Ovary (tissue), 9 donors: ENCODE results near the gene NDNF. TPM values are rescaled to one million over a fixed set of nuclear protein-coding genes. Genes with fewer than 3 reads are reported as not detected.

Source experiments
- DNase-seq, 5 donors: peaks; one replicate each; pipeline ENCODE4 v3.0.0-alpha.2; 2019 to 2020
- H3K27ac ChIP-seq, 2 donors: fragments of 200-600 bp; one replicate each; pipeline versions ENCODE4 v1.5.1 to v1.8.0; 2019 to 2022
- H3K27me3 ChIP-seq: fragments of 200-600 bp; one replicate; pipeline ENCODE4 v1.8.0; 2022
- H3K36me3 ChIP-seq: fragments of 200-600 bp; sonication (generic); one replicate; pipeline ENCODE4 v1.5.1; 2019
- H3K4me1 ChIP-seq: one replicate; pipeline ENCODE4 v1.8.1; 2013; ENCODE audit warnings: mild to moderate bottlenecking, moderate library complexity; ENCODE audit not compliant: insufficient read depth
- H3K4me3 ChIP-seq: fragments of 200-600 bp; sonication (generic); one replicate; pipeline ENCODE4 v1.5.1; 2017
- H3K9me3 ChIP-seq, 2 donors: fragments of 200-600 bp in 1 of 2; sonication (generic) in 1 of 2; one replicate each; pipeline versions ENCODE4 v1.5.1 to v1.8.1; 2013 to 2019; ENCODE audit warnings: mild to moderate bottlenecking in 1 of 2, moderate library complexity in 1 of 2
- CTCF ChIP-seq, 3 donors: fragments of 450-650 bp in 2 of 3; fragments of 200-600 bp in 1 of 3; IDR thresholded peaks; one replicate each; pipeline versions ENCODE4 v1.5.1 to v1.8.0; 2016 to 2022; ENCODE audit warnings: antibody characterized with exemption in 3 of 3, mild to moderate bottlenecking in 1 of 3
- EP300 ChIP-seq: sonication (generic); formaldehyde crosslinking; IDR thresholded peaks from one replicate; pipeline ENCODE4 v1.6.1; 2017; ENCODE audit warnings: antibody characterized with exemption
- POLR2A ChIP-seq: fragments of 450-650 bp; IDR thresholded peaks from one replicate; pipeline ENCODE4 v1.6.1; 2017; ENCODE audit warnings: antibody characterized with exemption, mild to moderate bottlenecking, moderate library complexity
- WGBS, 3 donors: extraction: QIAGEN DNeasy Blood & Tissue Kit in 1 of 3; methylation state at CpG; one replicate each; pipeline versions ENCODE4 v1.1.5 to v1.1.7; 2013 to 2017; 5-methylcytosine and 5-hydroxymethylcytosine counted together
- intact Hi-C, 4 donors: fragments of 100-400 bp; cut with DNase I; formaldehyde crosslinking; loops; one replicate each; pipeline versions ENCODE4 v1.11.0 to v1.15.1; 2022 to 2023
- polyA plus RNA-seq, 2 donors: library from polyadenylated mRNA; stranded (reverse); fragments of 200-250 nt in 1 of 2; fragments of 350-450 nt in 1 of 2; fragmentation: Illumina TruSeq in 1 of 2; extraction: RNeasy Lipid Tissue Mini Kit (QIAGEN cat#74804) in 1 of 2; gene quantifications; one replicate each; pipeline ENCODE4 v1.2.3, GENCODE V29; 2013 to 2014
- total RNA-seq, 7 donors: library from RNA; depleted of rRNA in 2 of 7; stranded (reverse); fragments of >200 nt in 2 of 7; fragmentation: NEBNext Ultra II Directional in 3 of 7; extraction: Animal tissue kit (Norgen Biotek cat#: 25700) in 3 of 7; gene quantifications; one replicate each; pipeline versions ENCODE4 v1.1.0 to v1.2.4, GENCODE V29; 2016 to 2023
- donor health status: DM: no; HTN: no; CAD: no; lungs with moderate emphysema.
- donor health status: DM: no; HTN: no; CAD: no.
- donor health status: Bipolar disorder and iron deficiency.
- donor health status: DM: yes; HTN: yes; CAD: no.
- donor health status: DM: no; HTN: no; CAD: no.
- donor health status: DM: yes; HTN: yes; CAD: no.

The NDNF gene
- total and polyA plus RNA-seq, 9 donors: 20.6 to 68.0 (median 44.6) TPM

GRCh38 chr4:121016611-121017010 is 55.7 kb downstream of the NDNF start:
- Histone ChIP-seq H3K4me3 (no peak overlapping the region), H3K9me3 (no peaks in the 10 kb centered on the region), H3K36me3 (no peaks in the 10 kb centered on the region), H3K27me3 (no peaks in the 10 kb centered on the region), H3K4me1 (no peaks in the 10 kb centered on the region), H3K27ac (no peak overlapping the region)
- no peak for DNase-seq
- WGBS, 3 donors: 82 to 87% (median 83%) methylated on average over 6 of the region's 6 CpGs
- intact Hi-C loops: no loop called here
- TF ChIP-seq CTCF (IDR thresholded peaks at IDR 0.05) (no peak), EP300 (no peak), POLR2A (no peak)

- H3K9me3 ChIP-seq: no peaks in the 10 kb centered on the region
- no peak overlapping the region for H3K4me3 ChIP-seq
- no peaks in the 10 kb centered on the region for H3K36me3 ChIP-seq
- TF ChIP-seq EP300 (no peak), POLR2A (no peak), CTCF (IDR thresholded peaks at IDR 0.05) (no peak)
- intact Hi-C loops: no loop called here
- H3K27me3 ChIP-seq: no peaks in the 10 kb centered on the region
- H3K4me1 ChIP-seq: no peaks in the 10 kb centered on the region
- no peak for DNase-seq
- no peak overlapping the region for H3K27ac ChIP-seq
- WGBS, 3 donors: 61 to 71% (median 70%) methylated on average over 1 of the region's 1 CpG
Measured at GRCh38 chr4:121015421-121015820, 56.9 kb downstream of the NDNF start.

- WGBS, 3 donors: 77 to 84% (median 79%) methylated on average over 1 of the region's 1 CpG
- no peak for DNase-seq
- no peaks in the 10 kb centered on the region for H3K9me3 ChIP-seq
- no peaks in the 10 kb centered on the region for H3K4me1 ChIP-seq
- no peak overlapping the region for H3K27ac ChIP-seq
- no peaks in the 10 kb centered on the region for H3K36me3 ChIP-seq
- no peak overlapping the region for H3K4me3 ChIP-seq
- TF ChIP-seq POLR2A (no peak), CTCF (IDR thresholded peaks at IDR 0.05) (no peak), EP300 (no peak)
- no peaks in the 10 kb centered on the region for H3K27me3 ChIP-seq
- intact Hi-C loops: no loop called here
Measured at GRCh38 chr4:121014544-121014943, 57.8 kb downstream of the NDNF start.

- no peaks in the 10 kb centered on the region for H3K36me3 ChIP-seq
- H3K4me1 ChIP-seq: no peaks in the 10 kb centered on the region
- TF ChIP-seq CTCF (IDR thresholded peaks at IDR 0.05): no peak
- no peak for TF ChIP-seq EP300
- TF ChIP-seq POLR2A: no peak
- no peaks in the 10 kb centered on the region for H3K27me3 ChIP-seq
- H3K4me3 ChIP-seq: no peak overlapping the region
- WGBS, 3 donors: 90 to 96% (median 91%) methylated on average over 1 of the region's 1 CpG
- no peak overlapping the region for H3K27ac ChIP-seq
- intact Hi-C loops: no loop called here
- H3K9me3 ChIP-seq: no peaks in the 10 kb centered on the region
- no peak for DNase-seq
Measured at GRCh38 chr4:121011780-121012340, 60.5 kb downstream of the NDNF start.
